H9 (cell line): ENCODE measurements around the gene BUB3. TPM values are rescaled to one million over a fixed set of nuclear protein-coding genes. Genes with fewer than 3 reads are reported as not detected.
A peak's percentile ranks its signal among the peaks of the same experiment; 100 is the strongest.

Experiments
- DNase-seq: peaks from one replicate; pipeline ENCODE4 v3.0.0-alpha.2; 2017
- H2AFZ ChIP-seq: one replicate; pipeline ENCODE4 v1.6.1; 2013; ENCODE audit warnings: mild to moderate bottlenecking, low read length, control low read depth, moderate library complexity
- H2AK5ac ChIP-seq: 2 replicates; pipeline ENCODE4 v1.6.1; 2013; ENCODE audit warnings: low read length, control low read depth, mixed read lengths; ENCODE audit not compliant: insufficient read length
- H2BK120ac ChIP-seq: one replicate; pipeline ENCODE4 v1.6.1; 2013; ENCODE audit warnings: low read depth, mild to moderate bottlenecking, low read length, control low read depth, inconsistent platforms; ENCODE audit not compliant: poor library complexity, severe bottlenecking
- H2BK12ac ChIP-seq: 2 replicates; pipeline ENCODE4 v1.6.1; 2013; ENCODE audit warnings: low read length, control low read depth, mixed read lengths, low read depth; ENCODE audit not compliant: insufficient read length
- H2BK15ac ChIP-seq: 2 replicates; pipeline ENCODE4 v1.6.1; 2013; ENCODE audit warnings: low read depth, low read length, control low read depth
- H2BK20ac ChIP-seq: one replicate; pipeline ENCODE4 v1.6.1; 2013; ENCODE audit warnings: low read depth, mild to moderate bottlenecking, low read length, control low read depth, inconsistent platforms; ENCODE audit not compliant: poor library complexity, severe bottlenecking
- H2BK5ac ChIP-seq: 2 replicates; pipeline ENCODE4 v1.6.1; 2013; ENCODE audit warnings: low read length, control low read depth, mixed read lengths; ENCODE audit not compliant: insufficient read length
- H3K14ac ChIP-seq: 2 replicates; pipeline ENCODE4 v1.6.1; 2013; ENCODE audit warnings: low read length, control low read depth; ENCODE audit not compliant: insufficient read depth
- H3K18ac ChIP-seq: 2 replicates; pipeline ENCODE4 v1.6.1; 2013; ENCODE audit warnings: low read depth, mild to moderate bottlenecking, mixed read lengths, low read length, control low read depth; ENCODE audit not compliant: insufficient read length
- H3K23ac ChIP-seq: 2 replicates; pipeline ENCODE4 v1.6.1; 2013; ENCODE audit warnings: low read length, control low read depth, mixed read lengths, low read depth; ENCODE audit not compliant: insufficient read length
- H3K23me2 ChIP-seq: 2 replicates; pipeline ENCODE4 v1.6.1; 2013; ENCODE audit warnings: low read depth, mild to moderate bottlenecking, mixed read lengths, low read length, control low read depth; ENCODE audit not compliant: insufficient read length, poor library complexity, severe bottlenecking
- H3K27ac ChIP-seq: 2 replicates; pipeline ENCODE4 v1.5.1; 2013; ENCODE audit warnings: low read length, control low read depth, mixed read lengths, low read depth; ENCODE audit not compliant: insufficient read length
- H3K27me3 ChIP-seq: 2 replicates; pipeline ENCODE4 v1.6.1; 2013; ENCODE audit warnings: low read length, control low read depth, inconsistent platforms; ENCODE audit not compliant: insufficient read depth
- H3K4ac ChIP-seq: 2 replicates; pipeline ENCODE4 v1.6.1; 2013; ENCODE audit warnings: low read depth, mild to moderate bottlenecking, control low read depth, inconsistent platforms, low read length, moderate library complexity
- H3K4me1 ChIP-seq: 2 replicates; pipeline ENCODE4 v1.6.1; 2013; ENCODE audit warnings: low read length, control low read depth, inconsistent platforms; ENCODE audit not compliant: insufficient read depth
- H3K4me2 ChIP-seq: 2 replicates; pipeline ENCODE4 v1.6.1; 2013; ENCODE audit warnings: low read length, control low read depth, mixed read lengths; ENCODE audit not compliant: insufficient read length, insufficient read depth
- H3K56ac ChIP-seq: 2 replicates; pipeline ENCODE4 v1.6.1; 2013; ENCODE audit warnings: low read depth, mild to moderate bottlenecking, mixed read lengths, low read length, control low read depth; ENCODE audit not compliant: insufficient read length
- H3K79me1 ChIP-seq: 2 replicates; pipeline ENCODE4 v1.6.1; 2013; ENCODE audit warnings: low read depth, mild to moderate bottlenecking, moderate library complexity, low read length, control low read depth, inconsistent platforms; ENCODE audit not compliant: insufficient read depth, poor library complexity, severe bottlenecking
- H3K79me2 ChIP-seq: 2 replicates; pipeline ENCODE4 v1.6.1; 2013; ENCODE audit warnings: low read length, control low read depth, inconsistent platforms; ENCODE audit not compliant: insufficient read depth
- H3K9ac ChIP-seq: 2 replicates; pipeline ENCODE4 v1.6.1; 2013; ENCODE audit warnings: low read length, control low read depth, mixed read lengths; ENCODE audit not compliant: insufficient read length; ENCODE audit errors: extremely low read depth
- H3K9me3 ChIP-seq: one replicate; pipeline ENCODE4 v1.6.1; 2013; ENCODE audit warnings: low read depth, low read length, inconsistent platforms; ENCODE audit not compliant: control insufficient read depth
- H3T11ph ChIP-seq: one replicate; pipeline ENCODE4 v1.6.1; 2013; ENCODE audit warnings: mild to moderate bottlenecking, low read length, control low read depth, inconsistent platforms
- H4K20me1 ChIP-seq: one replicate; pipeline ENCODE4 v1.6.1; 2013; ENCODE audit not compliant: control insufficient read depth, insufficient read length, insufficient read depth
- H4K5ac ChIP-seq: 2 replicates; pipeline ENCODE4 v1.6.1; 2013; ENCODE audit warnings: low read depth, mild to moderate bottlenecking, mixed read lengths, low read length, control low read depth; ENCODE audit not compliant: insufficient read length
- H4K8ac ChIP-seq: replicated peaks from 2 replicates; pipeline ENCODE4 v1.6.1; 2013; ENCODE audit warnings: low read length, control low read depth, mixed read lengths, low read depth; ENCODE audit not compliant: insufficient read length
- H4K91ac ChIP-seq: 2 replicates; pipeline ENCODE4 v1.6.1; 2013; ENCODE audit warnings: low read depth, mild to moderate bottlenecking, moderate library complexity, mixed read lengths, low read length, control low read depth; ENCODE audit not compliant: insufficient read length
- H3K27ac Mint-ChIP-seq, 3 experiments: 2 replicates in 2 of 3; 3 replicates in 1 of 3; pipeline ENCODE4 v1.8.0; 2020 to 2021; ENCODE audit warnings: mixed read lengths in 3 of 3, mild to moderate bottlenecking in 1 of 3, moderate library complexity in 1 of 3
- H3K27me3 Mint-ChIP-seq: 2 replicates; pipeline ENCODE4 v1.8.0; 2021; ENCODE audit warnings: low read depth, mild to moderate bottlenecking, moderate library complexity, mixed read lengths
- H3K36me3 Mint-ChIP-seq, 3 experiments: 2 replicates in 2 of 3; 3 replicates in 1 of 3; pipeline ENCODE4 v1.8.0; 2020 to 2021; ENCODE audit warnings: low read depth in 3 of 3, mixed read lengths in 3 of 3; ENCODE audit not compliant: insufficient read depth in 1 of 3
- H3K4me1 Mint-ChIP-seq, 2 experiments: 2 replicates each; pipeline ENCODE4 v1.8.0; 2020; ENCODE audit warnings: mixed read lengths in 2 of 2
- H3K4me3 Mint-ChIP-seq, 2 experiments: 2 replicates in 1 of 2; 3 replicates in 1 of 2; pipeline ENCODE4 v1.8.0; 2020 to 2021; ENCODE audit warnings: mild to moderate bottlenecking in 2 of 2, mixed read lengths in 2 of 2, moderate library complexity in 1 of 2
- H3K9me3 Mint-ChIP-seq, 2 experiments: 2 replicates in 1 of 2; 3 replicates in 1 of 2; pipeline ENCODE4 v1.8.0; 2020; ENCODE audit warnings: mild to moderate bottlenecking in 2 of 2, mixed read lengths in 2 of 2, moderate library complexity in 1 of 2
- WGBS: extraction: QIAGEN DNeasy Blood & Tissue Kit; methylation state at CpG from one replicate; pipeline ENCODE4 v1.1.7; 2013; ENCODE audit warnings: missing lambda C conversion rate, low lambda C conversion rate, mixed read lengths; ENCODE audit not compliant: insufficient read length; ENCODE audit errors: extremely low coverage; 5-methylcytosine and 5-hydroxymethylcytosine counted together
- total RNA-seq: library from RNA; stranded (reverse); gene quantifications from 2 replicates; pipeline ENCODE4 v1.2.1, GENCODE V29; 2021
- TF ChIP-seq, protein P1 (sequence below): fragments of 200-600 bp; sonication (generic); conservative IDR thresholded peaks from 3 replicates; pipeline ENCODE4 v1.8.0; 2021; ENCODE audit warnings: antibody characterized with exemption, mild to moderate bottlenecking

The BUB3 gene
- total RNA-seq, 1 experiment from 2014 or later, result 200 TPM

DNA sequence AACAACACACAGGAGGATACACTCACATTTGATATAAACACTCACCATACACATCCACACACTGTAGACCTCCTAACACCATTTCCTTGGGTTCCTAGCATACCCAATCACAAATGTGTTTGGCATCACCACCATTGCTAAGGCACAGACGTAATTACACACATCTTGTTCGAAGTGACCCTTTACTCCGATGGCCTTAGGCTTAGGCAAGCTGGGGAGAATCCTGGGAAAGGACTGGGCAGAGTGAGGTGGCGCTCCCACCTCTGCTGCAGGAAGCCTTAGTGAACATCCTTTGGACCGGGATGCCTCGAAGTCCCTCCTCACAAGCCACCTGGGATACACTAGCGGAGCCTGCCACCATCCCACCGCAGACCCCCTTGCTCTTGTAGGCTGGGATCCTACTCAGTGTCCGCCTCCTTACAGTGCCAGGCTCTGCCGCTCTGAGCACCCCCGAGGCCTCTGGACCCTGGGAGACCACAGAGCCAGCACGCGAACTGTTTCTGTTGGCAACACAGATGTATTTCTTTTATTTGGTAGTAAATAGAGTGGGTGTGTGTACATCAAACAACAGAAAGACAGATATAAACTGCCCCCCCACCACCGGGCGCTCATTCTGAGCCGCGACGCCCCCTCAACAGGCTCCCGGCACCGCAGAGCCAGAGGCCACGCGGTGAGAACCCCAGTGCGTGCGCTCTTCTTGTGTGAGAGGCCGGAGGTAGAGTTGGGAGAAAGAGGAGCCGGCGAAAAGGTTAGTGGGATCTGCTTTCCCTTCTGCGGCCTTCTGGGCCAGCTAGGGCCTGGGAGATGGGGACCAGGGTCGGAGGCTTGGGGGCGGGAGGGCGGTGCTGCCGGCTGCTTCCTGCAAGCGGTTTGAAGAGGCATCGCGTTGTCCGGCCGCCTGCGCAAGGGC lies 12.2 kb upstream of the BUB3 start:
- no peak overlapping the region for H3K27ac Mint-ChIP-seq
- H3K27me3 ChIP-seq, result peaks cover 95% of the 10 kb centered on the region
- H4K8ac ChIP-seq, result no peak overlapping the region
- no peak overlapping the region for H2AK5ac ChIP-seq
- no peak overlapping the region for H2BK120ac ChIP-seq
- H4K20me1 ChIP-seq, result no peaks in the 10 kb centered on the region
- no peak overlapping the region for H4K91ac ChIP-seq
- no peak overlapping the region for H3K18ac ChIP-seq
- no peak overlapping the region for H3K4ac ChIP-seq
- no peaks in the 10 kb centered on the region for H3K36me3 Mint-ChIP-seq
- WGBS, result no CpG with 5 or more reads among the region's 38 CpGs
- peaks cover 100% of the 10 kb centered on the region for H3K27me3 Mint-ChIP-seq
- no peak overlapping the region for H2BK15ac ChIP-seq
- H3K4me3 Mint-ChIP-seq, result peak overlapping the region in 1 of 2 experiments; percentile 70; a peak in 3 of 5 replicates
- H3K79me1 ChIP-seq, result no peaks in the 10 kb centered on the region
- TF ChIP-seq, protein P1, sequence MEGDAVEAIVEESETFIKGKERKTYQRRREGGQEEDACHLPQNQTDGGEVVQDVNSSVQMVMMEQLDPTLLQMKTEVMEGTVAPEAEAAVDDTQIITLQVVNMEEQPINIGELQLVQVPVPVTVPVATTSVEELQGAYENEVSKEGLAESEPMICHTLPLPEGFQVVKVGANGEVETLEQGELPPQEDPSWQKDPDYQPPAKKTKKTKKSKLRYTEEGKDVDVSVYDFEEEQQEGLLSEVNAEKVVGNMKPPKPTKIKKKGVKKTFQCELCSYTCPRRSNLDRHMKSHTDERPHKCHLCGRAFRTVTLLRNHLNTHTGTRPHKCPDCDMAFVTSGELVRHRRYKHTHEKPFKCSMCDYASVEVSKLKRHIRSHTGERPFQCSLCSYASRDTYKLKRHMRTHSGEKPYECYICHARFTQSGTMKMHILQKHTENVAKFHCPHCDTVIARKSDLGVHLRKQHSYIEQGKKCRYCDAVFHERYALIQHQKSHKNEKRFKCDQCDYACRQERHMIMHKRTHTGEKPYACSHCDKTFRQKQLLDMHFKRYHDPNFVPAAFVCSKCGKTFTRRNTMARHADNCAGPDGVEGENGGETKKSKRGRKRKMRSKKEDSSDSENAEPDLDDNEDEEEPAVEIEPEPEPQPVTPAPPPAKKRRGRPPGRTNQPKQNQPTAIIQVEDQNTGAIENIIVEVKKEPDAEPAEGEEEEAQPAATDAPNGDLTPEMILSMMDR, result no peak
- peaks cover 37 to 71% of the 10 kb centered on the region in 2 experiments for H3K4me1 Mint-ChIP-seq
- H3K14ac ChIP-seq, result no peak overlapping the region
- H3K4me2 ChIP-seq, result no peak overlapping the region
- H2AFZ ChIP-seq, result no peak overlapping the region
- no peak overlapping the region for H3K27ac ChIP-seq
- no peak overlapping the region for H3K56ac ChIP-seq
- no peak overlapping the region for H3K9ac ChIP-seq
- H3K4me1 ChIP-seq, result no peaks in the 10 kb centered on the region; the same call in 1 of the 2 replicates
- H2BK5ac ChIP-seq, result no peak overlapping the region
- H2BK12ac ChIP-seq, result no peak overlapping the region
- no peak overlapping the region for H3T11ph ChIP-seq
- H3K9me3 ChIP-seq, result no peaks in the 10 kb centered on the region
- no peaks in the 10 kb centered on the region for H3K79me2 ChIP-seq
- no peak overlapping the region for H4K5ac ChIP-seq
- no peak for DNase-seq
- peaks cover 19% of the 10 kb centered on the region for H3K23me2 ChIP-seq
- H3K23ac ChIP-seq, result no peak overlapping the region
- H2BK20ac ChIP-seq, result no peak overlapping the region
- H3K9me3 Mint-ChIP-seq, result peaks cover 0 to 8% of the 10 kb centered on the region in 2 experiments; a peak in 4 of 5 replicates
